ENCODE results near the gene SLC8A1.

The SLC8A1 gene

DNA sequence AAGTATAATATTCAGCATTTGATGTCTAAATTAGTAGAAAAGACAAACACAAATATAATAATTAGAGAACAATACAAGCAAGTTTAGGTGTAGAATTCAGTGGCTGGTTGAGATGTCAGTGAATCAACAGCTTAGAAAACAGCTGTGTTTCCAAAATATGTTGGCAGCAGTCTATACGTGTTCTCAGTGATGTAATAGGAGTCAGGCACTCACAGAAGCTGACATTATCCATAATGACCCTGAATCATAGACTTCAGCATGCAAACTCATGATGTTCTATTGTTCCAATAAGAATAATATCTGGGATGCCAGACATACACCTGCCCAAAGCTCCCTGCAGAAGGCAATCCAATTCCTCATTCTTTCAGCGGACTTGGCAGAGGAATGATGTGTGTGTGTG, 164.7 kb downstream of the SLC8A1 start:
- no peak overlapping the region for H3K4me3 ChIP-seq (replicated peaks; ENCODE audit: low read depth, low read length)
- H3K27me3 ChIP-seq (replicated peaks; ENCODE audit: control insufficient read depth, insufficient read depth, low read length): no peaks in the 10 kb centered on the region
- no peaks in the 10 kb centered on the region for H3K36me3 ChIP-seq (ENCODE audit: control insufficient read depth, insufficient read depth, low read length)
- no peak for DNase-seq (ENCODE audit: extremely low read depth, insufficient read length)
- TF ChIP-seq, protein P1, sequence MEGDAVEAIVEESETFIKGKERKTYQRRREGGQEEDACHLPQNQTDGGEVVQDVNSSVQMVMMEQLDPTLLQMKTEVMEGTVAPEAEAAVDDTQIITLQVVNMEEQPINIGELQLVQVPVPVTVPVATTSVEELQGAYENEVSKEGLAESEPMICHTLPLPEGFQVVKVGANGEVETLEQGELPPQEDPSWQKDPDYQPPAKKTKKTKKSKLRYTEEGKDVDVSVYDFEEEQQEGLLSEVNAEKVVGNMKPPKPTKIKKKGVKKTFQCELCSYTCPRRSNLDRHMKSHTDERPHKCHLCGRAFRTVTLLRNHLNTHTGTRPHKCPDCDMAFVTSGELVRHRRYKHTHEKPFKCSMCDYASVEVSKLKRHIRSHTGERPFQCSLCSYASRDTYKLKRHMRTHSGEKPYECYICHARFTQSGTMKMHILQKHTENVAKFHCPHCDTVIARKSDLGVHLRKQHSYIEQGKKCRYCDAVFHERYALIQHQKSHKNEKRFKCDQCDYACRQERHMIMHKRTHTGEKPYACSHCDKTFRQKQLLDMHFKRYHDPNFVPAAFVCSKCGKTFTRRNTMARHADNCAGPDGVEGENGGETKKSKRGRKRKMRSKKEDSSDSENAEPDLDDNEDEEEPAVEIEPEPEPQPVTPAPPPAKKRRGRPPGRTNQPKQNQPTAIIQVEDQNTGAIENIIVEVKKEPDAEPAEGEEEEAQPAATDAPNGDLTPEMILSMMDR (IDR thresholded peaks at IDR 0.05; ENCODE audit: insufficient read depth, low read length, poor library complexity, severe bottlenecking): no peak

DNA sequence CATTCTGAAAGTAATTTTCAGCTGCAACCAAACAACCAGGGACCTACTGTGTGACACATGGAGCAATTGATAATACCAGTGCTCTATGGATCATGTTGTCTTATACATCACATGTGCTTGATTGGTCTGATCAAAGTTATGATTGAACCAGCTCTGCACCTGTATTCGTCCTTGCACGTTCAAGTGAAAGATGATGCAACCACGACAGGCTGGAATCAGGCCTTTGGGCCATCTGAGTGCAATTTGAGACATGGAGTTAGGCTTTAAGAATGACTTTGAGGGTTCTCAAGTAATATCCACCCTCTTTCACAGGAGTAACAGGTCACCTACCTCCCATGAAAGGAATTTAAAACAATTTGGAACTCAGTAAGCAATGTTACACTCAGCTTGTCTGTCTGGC, 165.2 kb downstream of the SLC8A1 start:
- DNase-seq (ENCODE audit: extremely low read depth, insufficient read length): no peak
- TF ChIP-seq, protein P1 (IDR thresholded peaks at IDR 0.05; ENCODE audit: insufficient read depth, low read length, poor library complexity, severe bottlenecking): no peak
- no peak overlapping the region for H3K4me3 ChIP-seq (replicated peaks; ENCODE audit: low read depth, low read length)
- H3K27me3 ChIP-seq (replicated peaks; ENCODE audit: control insufficient read depth, insufficient read depth, low read length): no peaks in the 10 kb centered on the region
- H3K36me3 ChIP-seq (ENCODE audit: control insufficient read depth, insufficient read depth, low read length): no peaks in the 10 kb centered on the region

DNA sequence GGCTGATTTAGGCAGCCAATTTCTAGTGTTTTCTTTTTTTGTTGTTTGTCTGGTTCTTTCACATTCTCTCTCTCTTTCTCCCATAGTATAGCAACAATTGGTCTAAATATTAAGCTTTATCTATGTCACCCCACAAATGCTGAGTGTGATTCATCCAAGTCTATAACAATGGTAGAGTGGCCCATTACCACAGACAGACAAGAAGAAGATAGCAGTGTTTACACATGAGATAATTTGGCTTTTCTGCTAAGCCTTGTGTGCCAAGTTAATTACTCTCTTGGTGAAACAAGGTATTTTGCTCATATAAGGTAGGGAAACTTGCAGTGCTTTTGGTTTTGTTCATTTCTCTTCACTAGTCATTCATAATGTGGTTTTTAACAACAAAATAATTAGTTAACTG, 166.5 kb downstream of the SLC8A1 start:
- no peak for DNase-seq (ENCODE audit: extremely low read depth, insufficient read length)
- Histone ChIP-seq H3K27me3 (replicated peaks; ENCODE audit: control insufficient read depth, insufficient read depth, low read length) (no peaks in the 10 kb centered on the region), H3K4me3 (replicated peaks; ENCODE audit: low read depth, low read length) (no peak overlapping the region), H3K36me3 (ENCODE audit: control insufficient read depth, insufficient read depth, low read length) (no peaks in the 10 kb centered on the region)
- TF ChIP-seq, protein P1 (IDR thresholded peaks at IDR 0.05; ENCODE audit: insufficient read depth, low read length, poor library complexity, severe bottlenecking): no peak

DNA sequence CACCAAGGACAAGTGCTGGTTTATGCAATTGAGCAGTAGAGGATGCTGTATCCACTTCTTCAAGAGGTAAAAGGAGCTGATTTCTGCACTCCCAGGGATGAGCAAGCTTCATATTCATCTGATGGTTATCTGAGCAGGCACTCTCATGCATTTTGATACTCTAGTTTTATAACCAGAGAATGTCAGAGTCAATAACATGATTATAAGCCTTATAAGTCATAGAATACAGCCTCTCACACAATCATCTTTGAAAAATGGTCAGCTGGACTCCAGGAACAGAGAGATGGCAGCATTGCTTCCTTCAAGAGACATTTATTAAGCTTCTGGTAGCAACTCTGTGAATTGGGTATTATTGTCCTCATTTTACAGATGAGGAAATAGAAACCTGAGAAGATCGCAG, 167.1 kb downstream of the SLC8A1 start:
- no peak for DNase-seq (ENCODE audit: extremely low read depth, insufficient read length)
- Histone ChIP-seq H3K4me3 (replicated peaks; ENCODE audit: low read depth, low read length) (no peak overlapping the region), H3K27me3 (replicated peaks; ENCODE audit: control insufficient read depth, insufficient read depth, low read length) (no peaks in the 10 kb centered on the region), H3K36me3 (ENCODE audit: control insufficient read depth, insufficient read depth, low read length) (no peaks in the 10 kb centered on the region)
- TF ChIP-seq, protein P1 (IDR thresholded peaks at IDR 0.05; ENCODE audit: insufficient read depth, low read length, poor library complexity, severe bottlenecking): peak; percentile 1

DNA sequence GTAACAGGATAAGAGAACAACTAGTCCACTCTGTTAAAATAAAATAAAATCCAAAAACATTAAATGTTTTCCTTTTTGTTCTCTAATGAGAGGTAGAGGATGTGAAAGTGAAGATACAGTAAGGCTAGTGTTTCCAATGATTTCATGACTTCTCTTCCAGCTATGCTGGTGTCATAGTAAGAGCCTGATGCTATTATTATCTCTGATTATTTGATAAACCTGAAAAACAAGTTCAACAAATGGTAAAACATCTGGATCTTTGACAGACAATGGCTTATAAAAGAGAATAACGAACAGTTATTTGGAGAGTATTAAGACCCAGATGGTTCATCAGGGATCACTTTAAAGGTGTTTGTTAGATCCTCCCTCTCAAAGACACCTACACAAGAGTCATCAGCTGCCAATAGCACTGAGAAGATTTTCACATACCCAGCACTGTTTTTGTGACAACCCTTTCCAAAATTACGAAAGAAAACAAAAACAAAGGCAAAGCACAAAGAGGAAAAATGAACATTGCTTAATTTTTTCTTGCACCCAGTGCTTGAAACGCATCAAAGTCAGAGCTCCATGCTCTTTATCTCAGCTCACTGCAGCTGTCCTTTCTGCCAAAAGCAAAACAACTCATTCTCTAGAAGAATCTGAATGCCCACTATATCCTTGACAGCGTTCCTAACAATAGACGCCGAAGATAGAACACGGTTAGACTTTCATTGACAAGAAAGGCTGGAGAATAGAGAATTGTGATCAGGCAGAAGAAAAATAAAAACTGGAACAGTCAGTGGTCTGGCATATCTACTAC, 168.6 kb downstream of the SLC8A1 start:
- peak; percentile 8 for DNase-seq (ENCODE audit: extremely low read depth, insufficient read length)
- TF ChIP-seq, protein P1 (IDR thresholded peaks at IDR 0.05; ENCODE audit: insufficient read depth, low read length, poor library complexity, severe bottlenecking): no peak
- H3K4me3 ChIP-seq (replicated peaks; ENCODE audit: low read depth, low read length): no peak overlapping the region

More for the DNA sequence above, 168.6 kb downstream of the SLC8A1 start:
- Histone ChIP-seq H3K36me3 (ENCODE audit: control insufficient read depth, insufficient read depth, low read length) (no peaks in the 10 kb centered on the region), H3K27me3 (replicated peaks; ENCODE audit: control insufficient read depth, insufficient read depth, low read length) (no peaks in the 10 kb centered on the region)
